Measurements from ENCODE around the gene SLC35G4. TPM values are rescaled to one million over a fixed set of nuclear protein-coding genes. Genes with fewer than 3 reads are reported as not detected.
A peak's percentile ranks its signal among the peaks of the same experiment; 100 is the strongest.

The SLC35G4 gene
- total RNA-seq, 1 donor from 2014 or later, result not detected

GRCh38 chr18:11649839-11650238 lies 40.4 kb downstream of the SLC35G4 start:
- Mint-ChIP-seq H3K9me3 (peaks cover 16% of the 10 kb centered on the region), H3K27me3 (ENCODE audit: low read depth) (peaks cover 14% of the 10 kb centered on the region), H3K4me1 (no peaks in the 10 kb centered on the region), H3K27ac (no peak overlapping the region), H3K4me3 (no peak overlapping the region), H3K36me3 (peaks cover 2% of the 10 kb centered on the region)
- no peak for DNase-seq (ENCODE audit: low spot score in 2 of 2, unreplicated experiment in 2 of 2)
- TF ChIP-seq CTCF (IDR thresholded peaks at IDR 0.05; ENCODE audit: unreplicated experiment), result no peak

DNA sequence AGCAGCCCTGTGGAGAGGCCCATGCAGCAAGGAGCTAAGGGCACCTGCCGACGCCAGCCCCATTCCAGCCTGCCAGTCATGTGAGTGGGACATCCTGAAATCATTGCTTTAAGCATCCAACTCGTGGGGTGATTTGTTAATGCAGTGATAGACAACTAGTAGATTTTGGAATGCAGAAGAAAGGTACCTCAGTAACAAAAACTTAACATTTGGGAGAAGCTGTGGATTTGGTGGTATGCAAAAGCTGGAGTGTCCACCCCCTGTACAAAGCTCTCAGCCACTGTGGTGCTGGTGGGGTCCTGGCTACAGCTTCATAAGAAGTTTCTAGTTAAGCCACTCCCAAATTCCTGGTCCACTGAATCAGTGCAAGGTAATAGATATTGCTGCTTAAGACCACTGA lies 42.5 kb downstream of the SLC35G4 start:
- no peak for DNase-seq (ENCODE audit: low spot score in 2 of 2, unreplicated experiment in 2 of 2)
- Mint-ChIP-seq H3K27me3 (ENCODE audit: low read depth) (peaks cover 18% of the 10 kb centered on the region), H3K4me3 (no peak overlapping the region), H3K4me1 (peaks cover 12% of the 10 kb centered on the region), H3K36me3 (peaks cover 2% of the 10 kb centered on the region), H3K9me3 (peaks cover 16% of the 10 kb centered on the region), H3K27ac (no peak overlapping the region)
- no peak for TF ChIP-seq CTCF (IDR thresholded peaks at IDR 0.05; ENCODE audit: unreplicated experiment)

GRCh38 chr18:11653521-11653920 lies 44.1 kb downstream of the SLC35G4 start:
- TF ChIP-seq CTCF (IDR thresholded peaks at IDR 0.05; ENCODE audit: unreplicated experiment), result no peak
- peaks cover 12% of the 10 kb centered on the region for H3K9me3 Mint-ChIP-seq
- no peak overlapping the region for H3K4me3 Mint-ChIP-seq
- no peaks in the 10 kb centered on the region for H3K36me3 Mint-ChIP-seq
- H3K4me1 Mint-ChIP-seq, result peaks cover 12% of the 10 kb centered on the region
- no peak overlapping the region for H3K27ac Mint-ChIP-seq
- DNase-seq (ENCODE audit: low spot score in 2 of 2, unreplicated experiment in 2 of 2), result no peak
- H3K27me3 Mint-ChIP-seq (ENCODE audit: low read depth), result peaks cover 25% of the 10 kb centered on the region

DNA sequence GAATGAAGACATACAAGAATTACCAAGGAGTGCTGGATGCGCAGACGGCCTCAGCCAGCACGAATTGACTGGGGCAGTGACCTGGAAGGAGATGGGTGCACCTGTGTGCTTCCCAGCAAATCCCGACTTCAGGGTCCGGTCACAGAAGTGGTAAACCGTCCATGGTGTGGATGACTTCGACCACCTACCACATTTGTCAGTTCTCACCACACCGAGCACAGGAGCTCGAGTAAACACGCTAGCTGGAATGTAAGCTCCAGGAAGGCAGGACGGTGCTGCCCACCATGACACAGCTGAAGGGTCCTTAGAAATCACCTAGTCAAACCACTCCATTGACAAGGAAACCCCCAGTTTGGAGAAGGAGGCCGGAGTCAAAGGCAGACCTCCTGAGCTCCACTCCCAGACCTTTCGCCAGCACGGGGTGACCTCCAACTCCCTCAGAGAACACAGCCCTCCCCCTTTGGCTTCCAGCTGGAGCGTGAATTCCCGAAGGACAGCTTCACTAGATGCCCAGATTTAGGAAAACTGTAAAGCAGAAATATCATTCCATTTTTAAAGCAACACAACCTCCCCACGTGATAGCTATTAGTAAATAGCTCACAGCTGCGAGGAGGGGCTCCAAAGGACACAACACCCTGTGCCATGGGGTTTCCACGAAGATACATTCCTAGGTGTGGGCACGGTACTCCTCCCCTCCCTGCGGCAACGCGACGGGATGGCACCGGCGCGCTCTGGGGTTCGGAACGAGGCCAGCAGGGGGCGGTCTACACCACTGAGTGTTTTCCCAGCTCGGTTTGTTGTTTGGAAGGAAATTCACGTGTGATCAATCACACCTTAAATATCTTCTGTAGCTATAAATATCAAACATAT lies 45.6 kb downstream of the SLC35G4 start:
- peak; percentile 86 for TF ChIP-seq CTCF (IDR thresholded peaks at IDR 0.05; ENCODE audit: unreplicated experiment)
- peak; percentile 65 to 85 for DNase-seq (ENCODE audit: low spot score in 2 of 2, unreplicated experiment in 2 of 2)
- peaks cover 4% of the 10 kb centered on the region for H3K9me3 Mint-ChIP-seq
- peak overlapping the region; percentile 11 for H3K27ac Mint-ChIP-seq
- H3K4me1 Mint-ChIP-seq, result peaks cover 12% of the 10 kb centered on the region
- no peaks in the 10 kb centered on the region for H3K36me3 Mint-ChIP-seq
- peaks cover 27% of the 10 kb centered on the region for H3K27me3 Mint-ChIP-seq (ENCODE audit: low read depth)
- peak overlapping the region; percentile 57 for H3K4me3 Mint-ChIP-seq

GRCh38 chr18:11655606-11655932 lies 46.2 kb downstream of the SLC35G4 start:
- Mint-ChIP-seq H3K36me3 (no peaks in the 10 kb centered on the region), H3K4me1 (peaks cover 12% of the 10 kb centered on the region), H3K9me3 (no peaks in the 10 kb centered on the region), H3K4me3 (peak overlapping the region; percentile 57), H3K27ac (peak overlapping the region; percentile 11), H3K27me3 (ENCODE audit: low read depth) (peaks cover 24% of the 10 kb centered on the region)
- no peak for DNase-seq (ENCODE audit: low spot score in 2 of 2, unreplicated experiment in 2 of 2)
- peak; percentile 8 for TF ChIP-seq CTCF (IDR thresholded peaks at IDR 0.05; ENCODE audit: unreplicated experiment)

All from mesothelial cell of epicardium (in vitro differentiated cells).